ENCODE results near the gene DNMT3A.
A peak's percentile ranks its signal among the peaks of the same experiment; 100 is the strongest.

Gene DNMT3A

DNA sequence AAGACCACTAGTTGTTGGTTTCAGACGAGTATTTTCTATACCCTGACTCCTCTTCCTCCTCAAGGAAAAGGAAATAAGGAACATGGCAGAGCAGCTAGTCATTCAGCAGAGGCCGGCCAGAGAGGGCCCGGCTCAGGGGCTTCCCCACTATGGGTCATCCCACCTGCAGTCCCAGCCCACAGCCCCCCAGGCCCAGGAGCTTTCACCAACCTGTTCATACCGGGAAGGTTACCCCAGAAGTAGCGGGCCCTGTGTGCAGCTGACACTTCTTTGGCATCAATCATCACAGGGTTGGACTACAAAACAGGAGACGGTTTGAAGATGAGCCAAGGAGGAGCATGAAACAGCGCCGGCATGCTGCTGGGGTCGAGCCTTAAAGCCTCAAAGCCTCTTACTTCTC is 102.8 kb downstream of the DNMT3A start:
- Mint-ChIP-seq H3K9me3 (no peaks in the 10 kb centered on the region), H3K4me3 (no peak overlapping the region), H3K27ac (no peak overlapping the region), H3K4me1 (ENCODE audit: low read depth) (no peaks in the 10 kb centered on the region), H3K27me3 (no peaks in the 10 kb centered on the region), H3K36me3 (ENCODE audit: low read depth) (peaks cover 83% of the 10 kb centered on the region)

GRCh38 chr2:25237764-25238163 is 104.0 kb downstream of the DNMT3A start:
- Mint-ChIP-seq H3K4me3 (no peak overlapping the region), H3K9me3 (no peaks in the 10 kb centered on the region), H3K4me1 (ENCODE audit: low read depth) (no peaks in the 10 kb centered on the region), H3K36me3 (ENCODE audit: low read depth) (peaks cover 87% of the 10 kb centered on the region), H3K27ac (no peak overlapping the region), H3K27me3 (no peaks in the 10 kb centered on the region)

DNA sequence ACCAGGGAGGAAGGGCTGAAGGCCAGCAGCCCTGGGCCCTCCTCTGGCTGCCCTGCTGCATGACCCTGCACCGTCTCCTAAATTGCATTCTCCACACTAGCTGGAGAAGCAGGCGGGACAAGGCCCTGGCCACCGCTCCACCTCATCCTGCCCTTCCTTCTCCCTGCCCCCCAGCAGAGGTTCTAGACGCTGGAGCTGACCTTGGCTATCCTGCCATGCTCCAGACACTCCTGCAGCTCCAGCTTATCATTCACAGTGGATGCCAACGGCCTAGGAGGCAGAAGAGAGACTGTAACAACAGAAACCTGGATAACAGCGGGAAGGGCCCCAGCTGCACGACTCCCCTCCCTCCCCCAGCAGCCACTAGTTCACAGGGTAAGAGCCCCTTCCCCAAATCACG is 105.0 kb downstream of the DNMT3A start:
- Mint-ChIP-seq H3K27me3 (no peaks in the 10 kb centered on the region), H3K9me3 (no peaks in the 10 kb centered on the region), H3K4me3 (no peak overlapping the region), H3K27ac (peak overlapping the region; percentile 15), H3K4me1 (ENCODE audit: low read depth) (no peaks in the 10 kb centered on the region), H3K36me3 (ENCODE audit: low read depth) (peaks cover 86% of the 10 kb centered on the region)

- Mint-ChIP-seq H3K9me3 (no peaks in the 10 kb centered on the region), H3K4me3 (no peak overlapping the region), H3K27me3 (no peaks in the 10 kb centered on the region), H3K36me3 (ENCODE audit: low read depth) (peaks cover 73% of the 10 kb centered on the region), H3K4me1 (ENCODE audit: low read depth) (no peaks in the 10 kb centered on the region), H3K27ac (peak overlapping the region; percentile 55)
Observed at GRCh38 chr2:25234738-25235137, 107.0 kb downstream of the DNMT3A start.

- H3K36me3 Mint-ChIP-seq (ENCODE audit: low read depth) = peaks cover 66% of the 10 kb centered on the region
- H3K4me3 Mint-ChIP-seq = no peak overlapping the region
- peak overlapping the region; percentile 27 for H3K27ac Mint-ChIP-seq
- H3K4me1 Mint-ChIP-seq (ENCODE audit: low read depth) = peaks cover 4% of the 10 kb centered on the region
- H3K9me3 Mint-ChIP-seq = no peaks in the 10 kb centered on the region
- no peaks in the 10 kb centered on the region for H3K27me3 Mint-ChIP-seq
Observed at GRCh38 chr2:25233916-25234605, 107.7 kb downstream of the DNMT3A start.

- H3K4me3 Mint-ChIP-seq = no peak overlapping the region
- H3K27ac Mint-ChIP-seq = peak overlapping the region; percentile 34
- no peaks in the 10 kb centered on the region for H3K9me3 Mint-ChIP-seq
- peaks cover 54% of the 10 kb centered on the region for H3K36me3 Mint-ChIP-seq (ENCODE audit: low read depth)
- H3K27me3 Mint-ChIP-seq = no peaks in the 10 kb centered on the region
- H3K4me1 Mint-ChIP-seq (ENCODE audit: low read depth) = peaks cover 9% of the 10 kb centered on the region
Observed at GRCh38 chr2:25232248-25232825, 109.4 kb downstream of the DNMT3A start.

DNA sequence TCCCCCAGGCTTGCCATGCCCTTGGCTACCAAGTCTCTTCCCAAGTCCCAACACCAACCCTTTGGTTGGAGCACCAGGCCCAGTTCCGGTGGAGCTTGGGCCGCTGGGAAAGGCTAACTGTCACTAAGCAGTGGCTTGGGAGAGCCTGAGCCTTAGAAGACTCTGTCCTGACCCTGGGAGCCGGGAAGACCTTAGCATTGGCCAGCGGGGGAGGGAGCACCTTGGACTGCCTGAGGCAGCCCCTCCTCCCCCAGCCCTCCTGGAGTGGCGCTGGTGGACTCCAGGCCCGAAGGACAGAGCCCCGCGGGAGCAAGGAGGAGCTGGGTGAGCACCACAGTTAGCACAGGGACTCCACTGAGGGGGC is 110.8 kb downstream of the DNMT3A start:
- no peaks in the 10 kb centered on the region for H3K27me3 Mint-ChIP-seq
- no peak overlapping the region for H3K27ac Mint-ChIP-seq
- H3K36me3 Mint-ChIP-seq (ENCODE audit: low read depth) = peaks cover 43% of the 10 kb centered on the region
- no peaks in the 10 kb centered on the region for H3K9me3 Mint-ChIP-seq
- H3K4me3 Mint-ChIP-seq = no peak overlapping the region
- H3K4me1 Mint-ChIP-seq (ENCODE audit: low read depth) = peaks cover 19% of the 10 kb centered on the region

- Mint-ChIP-seq H3K9me3 (no peaks in the 10 kb centered on the region), H3K27me3 (no peaks in the 10 kb centered on the region), H3K4me3 (no peak overlapping the region), H3K36me3 (ENCODE audit: low read depth) (peaks cover 37% of the 10 kb centered on the region), H3K4me1 (ENCODE audit: low read depth) (peaks cover 20% of the 10 kb centered on the region), H3K27ac (no peak overlapping the region)
Observed at GRCh38 chr2:25230198-25230947, 111.4 kb downstream of the DNMT3A start.

DNA sequence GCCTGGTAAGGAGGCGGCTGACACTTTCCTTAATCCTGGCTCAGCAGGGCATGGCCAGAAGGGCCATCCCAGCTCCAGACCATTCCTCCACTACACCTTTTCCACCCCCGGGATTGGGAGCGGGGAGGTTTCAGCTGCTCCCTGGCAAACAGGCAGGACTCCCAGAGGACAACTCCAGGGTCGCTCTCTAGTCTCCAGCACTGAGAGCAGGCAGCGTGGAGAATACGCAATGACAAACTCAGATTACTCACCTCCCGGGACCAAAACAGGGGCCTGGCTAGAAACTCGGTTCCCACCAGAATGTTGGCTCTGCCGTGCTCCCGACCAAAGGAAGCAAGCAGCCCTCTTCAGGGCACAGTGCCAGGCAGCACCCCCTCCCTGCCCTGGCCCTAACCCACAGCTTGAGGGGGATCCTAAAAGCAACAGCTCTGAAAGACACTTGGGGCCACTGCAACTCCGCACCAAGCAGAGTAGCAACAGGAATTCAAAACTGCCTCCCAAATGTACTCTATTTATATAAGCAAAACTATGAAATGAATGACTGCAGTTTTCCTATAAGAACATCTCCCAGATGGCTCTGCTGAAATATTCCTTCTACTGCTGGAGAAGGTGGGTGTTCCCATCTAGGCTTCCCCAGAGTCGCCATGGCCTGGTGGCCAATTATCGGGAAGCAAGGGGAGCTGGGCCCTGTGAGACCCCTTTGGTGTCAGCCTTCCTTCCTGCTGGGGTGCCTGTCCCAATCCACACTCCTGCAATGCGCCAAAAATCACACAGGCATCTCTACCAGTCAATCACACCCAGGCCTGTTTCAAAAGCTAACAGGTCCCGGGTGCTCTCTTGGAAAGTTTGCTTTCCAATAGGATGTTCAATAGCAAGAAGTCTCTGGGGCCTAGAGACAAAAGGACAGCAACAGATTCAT is 112.2 kb downstream of the DNMT3A start:
- Mint-ChIP-seq H3K9me3 (no peaks in the 10 kb centered on the region), H3K27ac (peak overlapping the region; percentile 69), H3K4me3 (no peak overlapping the region), H3K27me3 (no peaks in the 10 kb centered on the region), H3K36me3 (ENCODE audit: low read depth) (peaks cover 31% of the 10 kb centered on the region), H3K4me1 (ENCODE audit: low read depth) (peaks cover 25% of the 10 kb centered on the region)

DNA sequence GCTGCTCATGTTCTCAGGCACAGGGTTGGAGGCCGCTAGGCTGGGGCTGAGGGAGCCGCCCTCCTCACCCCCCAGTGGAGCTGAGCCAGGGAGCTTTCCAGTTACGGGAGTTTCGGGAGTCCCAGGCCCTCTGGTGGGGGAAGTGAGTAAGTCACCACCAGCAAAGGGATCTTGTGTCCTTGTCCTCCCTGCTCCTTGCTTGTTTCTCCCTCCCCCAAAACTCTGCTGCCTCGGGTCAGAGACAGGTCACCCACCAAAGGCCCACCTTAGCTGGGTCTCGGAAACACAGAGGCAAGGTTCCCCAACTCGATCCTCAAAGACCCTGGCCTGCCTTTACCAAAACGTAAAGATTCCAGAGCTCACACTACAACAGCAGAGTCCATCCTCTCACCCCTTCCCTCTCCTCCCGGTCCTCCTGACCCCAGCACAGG is 112.9 kb downstream of the DNMT3A start:
- Mint-ChIP-seq H3K4me1 (ENCODE audit: low read depth) (peaks cover 25% of the 10 kb centered on the region), H3K9me3 (no peaks in the 10 kb centered on the region), H3K36me3 (ENCODE audit: low read depth) (peaks cover 24% of the 10 kb centered on the region), H3K27ac (peak overlapping the region; percentile 69), H3K4me3 (no peak overlapping the region), H3K27me3 (no peaks in the 10 kb centered on the region)

- Mint-ChIP-seq H3K9me3 (no peaks in the 10 kb centered on the region), H3K4me3 (no peak overlapping the region), H3K36me3 (ENCODE audit: low read depth) (peaks cover 14% of the 10 kb centered on the region), H3K27me3 (no peaks in the 10 kb centered on the region), H3K4me1 (ENCODE audit: low read depth) (peaks cover 25% of the 10 kb centered on the region), H3K27ac (no peak overlapping the region)
Observed at GRCh38 chr2:25227576-25227975, 114.1 kb downstream of the DNMT3A start.

GRCh38 chr2:25226827-25227226 is 114.9 kb downstream of the DNMT3A start:
- Mint-ChIP-seq H3K27me3 (no peaks in the 10 kb centered on the region), H3K9me3 (no peaks in the 10 kb centered on the region), H3K4me3 (no peak overlapping the region), H3K4me1 (ENCODE audit: low read depth) (peaks cover 25% of the 10 kb centered on the region), H3K36me3 (ENCODE audit: low read depth) (peaks cover 6% of the 10 kb centered on the region), H3K27ac (no peak overlapping the region)

GRCh38 chr2:25222477-25223121 is 119.1 kb downstream of the DNMT3A start:
- H3K9me3 Mint-ChIP-seq = no peaks in the 10 kb centered on the region
- no peak overlapping the region for H3K27ac Mint-ChIP-seq

GRCh38 chr2:25221579-25221978 is 120.1 kb downstream of the DNMT3A start:
- Mint-ChIP-seq H3K4me3 (no peak overlapping the region), H3K36me3 (ENCODE audit: low read depth) (no peaks in the 10 kb centered on the region), H3K27me3 (no peaks in the 10 kb centered on the region), H3K4me1 (ENCODE audit: low read depth) (peaks cover 20% of the 10 kb centered on the region), H3K27ac (no peak overlapping the region), H3K9me3 (no peaks in the 10 kb centered on the region)

More at GRCh38 chr2:25222477-25223121, 119.1 kb downstream of the DNMT3A start:
- peaks cover 20% of the 10 kb centered on the region for H3K4me1 Mint-ChIP-seq (ENCODE audit: low read depth)
- H3K27me3 Mint-ChIP-seq = no peaks in the 10 kb centered on the region
- no peaks in the 10 kb centered on the region for H3K36me3 Mint-ChIP-seq (ENCODE audit: low read depth)
- H3K4me3 Mint-ChIP-seq = no peak overlapping the region

Data from stimulated activated naive CD8-positive, alpha-beta T cell treated with anti-CD3 and anti-CD28 coated beads, Interleukin-15, Interleukin-2, amounts not matched to agents 100 ng/mL and 50 ng/mL, for 24 hours (primary cell).